HEK293T (cell line): ENCODE results near the gene GADD45GIP1.
A peak's percentile ranks its signal among the peaks of the same experiment; 100 is the strongest.

Source experiments
- CTCF ChIA-PET: fragments of 350-600 bp; formaldehyde crosslinking; extraction: SDS; loops from one replicate; lab custom pipeline; 2021; ENCODE audit warnings: antibody characterized with exemption, inconsistent platforms; lab: Yijun Ruan, JAX
- POLR2A ChIA-PET: fragments of 350-600 bp; formaldehyde crosslinking; extraction: SDS; loops from one replicate; lab custom pipeline; 2020; ENCODE audit warnings: antibody characterized with exemption, inconsistent platforms; lab: Yijun Ruan, JAX
- DNase-seq: peaks from one replicate; pipeline ENCODE4 v3.0.0; 2012; ENCODE audit warnings: mixed read lengths; ENCODE audit errors: extremely low spot score
- ARNT ChIP-seq: fragments of 450-650 bp; IDR thresholded peaks from 2 replicates; pipeline ENCODE4 v1.6.1; 2017; ENCODE audit warnings: mild to moderate bottlenecking
- BHLHE40 ChIP-seq: fragments of 450-650 bp; IDR thresholded peaks from 2 replicates; pipeline ENCODE4 v1.6.1; 2016; ENCODE audit warnings: mild to moderate bottlenecking, moderate library complexity, borderline replicate concordance
- CTBP1 ChIP-seq: fragments of 450-650 bp; IDR thresholded peaks from 2 replicates; pipeline ENCODE4 v1.6.1; 2016; ENCODE audit warnings: borderline replicate concordance
- ELF4 ChIP-seq: fragments of 450-650 bp; IDR thresholded peaks from 2 replicates; pipeline ENCODE4 v1.6.1; 2017; ENCODE audit warnings: antibody characterized with exemption
- FOXA1 ChIP-seq: fragments of 450-650 bp; IDR thresholded peaks from 2 replicates; pipeline ENCODE4 v1.6.1; 2016; ENCODE audit warnings: mild to moderate bottlenecking
- FOXK2 ChIP-seq: fragments of 450-650 bp; IDR thresholded peaks from 2 replicates; pipeline ENCODE4 v1.6.1; 2016; ENCODE audit warnings: mild to moderate bottlenecking
- FOXM1 ChIP-seq: fragments of 450-650 bp; IDR thresholded peaks from 2 replicates; pipeline ENCODE4 v1.6.1; 2017; ENCODE audit warnings: mild to moderate bottlenecking, borderline replicate concordance
- HDGF ChIP-seq: fragments of 450-650 bp; IDR thresholded peaks from 2 replicates; pipeline ENCODE4 v1.6.1; 2017; ENCODE audit warnings: antibody characterized with exemption, borderline replicate concordance
- L3MBTL2 ChIP-seq: fragments of 450-650 bp; conservative IDR thresholded peaks from 2 replicates; pipeline ENCODE4 v1.6.1; 2016; ENCODE audit warnings: mild to moderate bottlenecking
- LEF1 ChIP-seq: fragments of 450-650 bp; IDR thresholded peaks from 2 replicates; pipeline ENCODE4 v1.6.1; 2017; ENCODE audit warnings: mild to moderate bottlenecking, borderline replicate concordance
- NFRKB ChIP-seq: fragments of 450-650 bp; IDR thresholded peaks from 2 replicates; pipeline ENCODE4 v1.6.1; 2016; ENCODE audit warnings: mild to moderate bottlenecking, moderate library complexity
- PKNOX1 ChIP-seq: fragments of 450-650 bp; IDR thresholded peaks from 2 replicates; pipeline ENCODE4 v1.6.1; 2016
- SP1 ChIP-seq: fragments of 450-650 bp; IDR thresholded peaks from 2 replicates; pipeline ENCODE4 v1.6.1; 2017
- SUZ12 ChIP-seq: fragments of 450-650 bp; IDR thresholded peaks from 2 replicates; pipeline ENCODE4 v1.6.1; 2016; ENCODE audit warnings: mild to moderate bottlenecking
- TARDBP ChIP-seq: fragments of 450-650 bp; IDR thresholded peaks from 2 replicates; pipeline ENCODE4 v1.6.1; 2016
- ZNF384 ChIP-seq: fragments of 450-650 bp; IDR thresholded peaks from 2 replicates; pipeline ENCODE4 v1.6.1; 2016

Gene GADD45GIP1

GRCh38 chr19:12985049-12985776, 28.2 kb upstream of the GADD45GIP1 start:
- TF ChIP-seq SP1 (no peak), FOXA1 (no peak), ARNT (no peak), TARDBP (no peak), ZNF384 (no peak), LEF1 (no peak), ELF4 (no peak), PKNOX1 (no peak), SUZ12 (no peak), NFRKB (no peak)
- ChIA-PET POLR2A (interaction anchor here (0.7 to 1.3 kb wide), 3 partner anchors 48 to 107 kb away, joined by 3 read pairs; no protein-coding TSS in a partner anchor), CTCF (interaction anchor here (0.6 to 1.2 kb wide), 6 partner anchors 20 to 149 kb away, joined by 3 to 8 read pairs (median 3); no protein-coding TSS in a partner anchor)
- no peak for DNase-seq

- DNase-seq: no peak
- TF ChIP-seq FOXK2: no peak
- POLR2A ChIA-PET: interaction anchor here (1.0 to 1.3 kb wide), 2 partner anchors 49 to 70 kb away, joined by 3 read pairs; no protein-coding TSS in a partner anchor
- CTCF ChIA-PET: interaction anchor here (0.6 to 1.2 kb wide), 4 partner anchors 19 to 149 kb away, joined by 3 to 8 read pairs (median 3); no protein-coding TSS in a partner anchor
Measured at GRCh38 chr19:12984683-12985048, 27.6 kb upstream of the GADD45GIP1 start.

GRCh38 chr19:12984143-12984627, 27.2 kb upstream of the GADD45GIP1 start:
- no peak for DNase-seq
- ChIA-PET CTCF (interaction anchor here (0.6 to 2.1 kb wide), 4 partner anchors 49 to 95 kb away, joined by 3 to 11 read pairs (median 4); no protein-coding TSS in a partner anchor), POLR2A (interaction anchor here (1.0 kb wide), 1 partner anchor 77 kb away, joined by 4 read pairs; no protein-coding TSS in a partner anchor)
- TF ChIP-seq BHLHE40: no peak
- no peak for TF ChIP-seq FOXA1
- TF ChIP-seq LEF1: no peak
- no peak for TF ChIP-seq PKNOX1
- no peak for TF ChIP-seq CTBP1
- no peak for TF ChIP-seq ELF4

GRCh38 chr19:12983542-12984142, 26.6 kb upstream of the GADD45GIP1 start:
- CTCF ChIA-PET: interaction anchor here (0.6 to 2.1 kb wide), 6 partner anchors 45 to 96 kb away, joined by 3 to 11 read pairs (median 4); no protein-coding TSS in a partner anchor
- POLR2A ChIA-PET: interaction anchor here (1.0 kb wide), 1 partner anchor 77 kb away, joined by 4 read pairs; no protein-coding TSS in a partner anchor
- TF ChIP-seq FOXA1 (no peak), FOXK2 (no peak)
- DNase-seq: peak; percentile 90

GRCh38 chr19:12983091-12983490, 26.1 kb upstream of the GADD45GIP1 start:
- POLR2A ChIA-PET: interaction anchor here (1.0 kb wide), 1 partner anchor 78 kb away, joined by 4 read pairs; no protein-coding TSS in a partner anchor
- CTCF ChIA-PET: interaction anchor here (0.7 to 2.1 kb wide), 5 partner anchors 46 to 1164 kb away, joined by 3 to 11 read pairs (median 4); no protein-coding TSS in a partner anchor

GRCh38 chr19:12982648-12983047, 25.6 kb upstream of the GADD45GIP1 start:
- DNase-seq: no peak
- ChIA-PET POLR2A (no interaction called here), CTCF (interaction anchor here (0.7 to 2.1 kb wide), 5 partner anchors 46 to 1164 kb away, joined by 3 to 11 read pairs (median 4); no protein-coding TSS in a partner anchor)
- TF ChIP-seq ELF4 (no peak), LEF1 (no peak), PKNOX1 (no peak), HDGF (no peak), SP1 (no peak), ZNF384 (no peak), FOXM1 (no peak), CTBP1 (no peak), SUZ12 (no peak), ARNT (no peak), FOXA1 (no peak), L3MBTL2 (no peak), NFRKB (no peak), FOXK2 (no peak), TARDBP (no peak), BHLHE40 (no peak)

More at GRCh38 chr19:12983091-12983490, 26.1 kb upstream of the GADD45GIP1 start:
- no peak for DNase-seq
- TF ChIP-seq ZNF384: no peak
- TF ChIP-seq ARNT: no peak
- TF ChIP-seq PKNOX1: no peak
- TF ChIP-seq FOXK2: no peak
- no peak for TF ChIP-seq BHLHE40
- TF ChIP-seq LEF1: no peak
- TF ChIP-seq TARDBP: no peak
- no peak for TF ChIP-seq L3MBTL2
- no peak for TF ChIP-seq SUZ12
- TF ChIP-seq FOXM1: no peak
- TF ChIP-seq CTBP1: no peak
- TF ChIP-seq FOXA1: no peak
- no peak for TF ChIP-seq HDGF
- no peak for TF ChIP-seq NFRKB
- TF ChIP-seq ELF4: no peak
